SH-SY5Y (cell line): ENCODE results near the gene SPG7.

ENCODE experiments used
- GATA2 ChIP-seq: IDR thresholded peaks from 2 replicates; pipeline ENCODE4 v1.6.1; 2011; ENCODE audit warnings: mild to moderate bottlenecking, low read depth, low read length
- GATA3 ChIP-seq: IDR thresholded peaks from 2 replicates; pipeline ENCODE4 v1.6.1; 2011; ENCODE audit warnings: low read depth, mild to moderate bottlenecking, low read length, moderate library complexity

Gene SPG7

DNA sequence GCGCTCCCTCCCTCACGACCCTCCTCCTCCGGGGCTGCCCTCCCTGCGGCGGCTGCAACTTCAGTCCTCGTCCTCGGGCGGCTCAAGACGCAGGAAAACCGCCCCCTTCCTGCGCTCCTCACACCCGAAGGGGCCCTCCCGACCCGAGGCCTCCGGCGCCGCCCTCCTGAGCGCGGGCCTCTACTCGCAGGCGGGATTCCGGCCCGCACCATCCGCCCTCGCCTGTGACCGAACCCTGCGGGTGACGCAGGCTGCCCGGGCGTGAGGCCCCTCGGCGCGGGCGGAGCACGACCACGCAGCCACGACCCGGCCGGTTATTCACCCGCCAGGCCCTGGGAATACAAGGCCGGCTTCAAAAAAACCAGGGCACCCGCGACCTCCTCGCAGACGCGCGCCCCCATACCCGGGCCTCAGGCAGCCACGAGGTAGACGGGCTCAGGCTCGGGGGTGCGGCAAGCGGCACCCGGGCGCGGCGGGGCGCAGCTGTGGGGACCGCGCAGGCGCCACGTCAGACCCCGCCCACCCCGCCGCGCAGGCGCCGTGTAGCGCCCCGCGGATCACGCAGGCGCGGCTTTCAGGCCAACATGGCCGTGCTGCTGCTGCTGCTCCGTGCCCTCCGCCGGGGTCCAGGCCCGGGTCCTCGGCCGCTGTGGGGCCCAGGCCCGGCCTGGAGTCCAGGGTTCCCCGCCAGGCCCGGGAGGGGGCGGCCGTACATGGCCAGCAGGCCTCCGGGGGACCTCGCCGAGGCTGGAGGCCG lies at the start of gene SPG7:
SPG7 (plus strand) TSS at position 570 of the 757 bp plus-strand sequence; CDS start at position 585, 15 bp downstream.
- TF ChIP-seq GATA2 = no peak
- no peak for TF ChIP-seq GATA3

DNA sequence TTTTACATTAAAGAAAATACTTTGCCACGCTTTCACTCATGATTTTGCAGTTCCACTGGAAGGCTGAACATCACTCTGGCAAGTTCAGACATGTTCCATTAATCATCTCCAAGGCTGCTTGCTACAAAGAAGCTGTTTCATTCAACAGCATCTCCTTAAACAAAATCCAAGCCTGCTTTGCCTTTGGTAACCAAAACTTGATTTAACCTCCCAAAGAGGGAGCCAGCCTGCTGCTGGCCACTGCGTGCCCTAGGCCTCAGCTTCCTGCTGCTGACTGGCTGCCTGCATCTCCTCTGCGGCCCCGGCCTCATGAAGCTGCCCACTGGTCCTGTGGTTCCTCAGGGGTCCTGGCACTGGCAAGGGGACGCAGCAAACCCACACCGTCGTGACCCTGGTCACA lies 49.7 kb upstream of the SPG7 start:
- TF ChIP-seq GATA2 (no peak), GATA3 (no peak)

DNA sequence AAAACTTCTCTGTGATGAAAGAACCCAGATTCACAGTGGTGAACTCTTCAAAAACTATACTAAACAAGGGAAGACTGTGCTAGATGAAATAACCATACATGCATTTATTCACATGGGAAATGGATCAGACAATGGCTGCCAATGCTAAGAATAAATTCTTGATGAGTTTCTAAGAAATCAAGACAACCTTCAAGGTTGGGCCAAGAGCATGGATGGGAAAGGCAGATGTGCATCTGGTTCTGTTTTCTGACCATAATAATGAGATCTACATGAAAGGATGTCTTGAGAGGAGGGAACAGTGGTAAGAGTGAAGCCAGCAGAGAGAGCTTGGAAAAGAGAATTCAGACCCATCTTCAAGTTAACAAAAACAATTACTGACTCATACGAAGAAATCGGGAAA lies 49.2 kb upstream of the SPG7 start:
- TF ChIP-seq GATA2 (no peak), GATA3 (no peak)

DNA sequence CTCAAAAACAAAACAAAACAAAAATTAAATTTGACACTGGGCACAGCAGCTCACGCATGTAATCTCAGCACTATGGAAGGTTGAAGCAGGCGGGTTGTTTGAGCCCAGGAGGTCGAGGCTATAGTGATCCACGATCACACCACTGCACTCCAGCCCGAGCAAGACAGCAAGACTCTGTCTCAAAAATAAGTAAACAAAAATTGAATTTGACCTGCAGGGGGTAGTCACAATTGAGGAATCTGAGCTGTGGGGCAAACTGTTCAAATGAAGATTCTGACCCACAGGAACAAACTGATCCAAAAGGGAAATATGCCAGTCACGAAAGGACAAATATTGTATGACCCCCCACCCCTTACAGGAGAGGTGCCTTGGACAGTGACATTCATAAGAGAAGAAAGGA lies 47.6 kb upstream of the SPG7 start:
- no peak for TF ChIP-seq GATA2
- TF ChIP-seq GATA3 = no peak

GRCh38 chr16:89466920-89467319 lies 41.3 kb upstream of the SPG7 start:
- TF ChIP-seq GATA2 = no peak
- no peak for TF ChIP-seq GATA3

DNA sequence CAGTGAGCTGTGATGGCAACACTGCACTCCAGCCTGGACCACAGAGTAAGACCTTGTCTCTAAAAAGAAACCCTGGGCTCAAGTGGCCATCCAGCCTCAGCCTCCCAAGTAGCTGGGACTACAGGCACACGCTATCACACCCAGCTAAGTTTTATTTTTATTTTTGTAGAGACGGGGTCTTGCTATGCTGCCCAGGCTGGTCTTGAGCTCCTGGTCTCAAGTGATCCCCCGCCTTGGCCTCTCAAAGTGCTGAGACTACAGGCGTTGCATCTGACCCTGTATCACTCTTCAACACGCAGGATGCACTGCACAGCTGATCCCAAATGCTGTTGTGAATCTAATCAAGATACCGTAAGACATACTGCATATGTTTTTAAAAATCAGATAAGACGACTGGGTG lies 40.8 kb upstream of the SPG7 start:
- no peak for TF ChIP-seq GATA3
- no peak for TF ChIP-seq GATA2

- TF ChIP-seq GATA2 (no peak), GATA3 (no peak)
Observed at GRCh38 chr16:89472711-89473075, 35.5 kb upstream of the SPG7 start.

GRCh38 chr16:89473136-89473712 lies 35.0 kb upstream of the SPG7 start:
- TF ChIP-seq GATA2 (no peak), GATA3 (no peak)

DNA sequence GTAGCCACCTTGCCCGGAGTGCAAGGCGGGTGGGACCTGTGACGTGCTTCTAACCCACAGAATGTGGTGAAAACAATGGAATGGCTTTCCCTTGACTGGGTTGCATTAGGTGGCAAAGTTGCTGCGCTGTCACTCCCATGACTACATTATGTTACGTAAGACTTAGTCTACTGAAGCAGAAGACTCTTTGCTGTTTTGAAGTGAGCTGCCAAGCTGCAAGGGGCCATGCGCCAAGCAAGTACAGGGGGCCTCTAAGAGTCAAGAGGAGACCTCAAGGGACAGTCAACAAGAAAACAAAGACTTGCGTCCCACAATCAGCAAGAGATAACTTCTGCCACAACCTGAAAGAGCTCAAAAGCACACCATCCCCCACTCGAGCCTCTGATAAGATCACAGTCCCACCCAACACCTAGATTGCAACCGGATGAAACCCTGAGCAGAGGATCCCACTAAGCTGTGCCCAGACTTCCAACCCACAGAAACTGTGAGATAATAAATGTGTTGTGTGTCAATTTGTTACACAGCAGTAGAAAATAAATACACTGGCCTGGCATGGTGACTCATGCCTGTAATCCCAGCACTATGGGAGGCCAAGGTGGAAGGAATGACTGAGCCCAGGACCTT lies 34.3 kb upstream of the SPG7 start:
- TF ChIP-seq GATA2 (no peak), GATA3 (no peak)

DNA sequence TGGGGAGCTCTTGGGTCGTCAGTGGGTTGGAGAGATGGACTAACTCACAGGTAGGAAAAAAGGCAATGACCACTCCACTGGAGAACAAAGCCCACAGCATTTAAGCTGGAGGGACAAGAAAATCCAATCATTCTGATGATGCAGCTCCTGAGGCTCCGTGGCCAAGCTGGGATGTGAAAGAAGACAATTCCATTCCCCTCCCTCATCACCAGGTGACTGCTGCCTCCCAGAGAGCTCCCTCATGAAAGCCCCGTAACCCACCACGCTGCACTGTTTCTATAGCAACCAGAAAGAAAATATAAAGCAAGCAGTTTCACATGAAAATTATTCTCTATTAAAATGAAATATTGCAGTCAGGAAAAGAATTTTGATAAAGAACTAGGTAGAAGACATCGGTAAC lies 33.1 kb upstream of the SPG7 start:
- TF ChIP-seq GATA2 (no peak), GATA3 (no peak)

DNA sequence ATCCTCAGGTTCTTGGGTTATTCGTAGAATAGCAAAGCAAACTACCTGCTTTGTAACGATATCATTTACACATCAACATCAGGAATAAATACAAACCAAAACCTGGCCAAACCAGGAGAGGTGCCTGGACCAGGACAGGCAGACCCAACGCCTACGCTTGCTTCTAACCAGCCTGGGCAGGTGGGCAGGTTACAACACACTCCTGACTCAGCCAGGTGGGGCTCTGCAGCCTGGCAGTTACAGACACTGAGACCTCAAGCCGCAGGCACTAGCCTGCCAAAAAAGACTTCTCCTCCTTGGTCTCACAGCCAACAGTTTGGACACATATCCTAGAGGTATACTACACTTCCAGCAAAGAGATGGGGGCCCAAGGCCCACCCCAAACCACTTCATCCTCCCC lies 31.8 kb upstream of the SPG7 start:
- no peak for TF ChIP-seq GATA2
- TF ChIP-seq GATA3 = no peak

DNA sequence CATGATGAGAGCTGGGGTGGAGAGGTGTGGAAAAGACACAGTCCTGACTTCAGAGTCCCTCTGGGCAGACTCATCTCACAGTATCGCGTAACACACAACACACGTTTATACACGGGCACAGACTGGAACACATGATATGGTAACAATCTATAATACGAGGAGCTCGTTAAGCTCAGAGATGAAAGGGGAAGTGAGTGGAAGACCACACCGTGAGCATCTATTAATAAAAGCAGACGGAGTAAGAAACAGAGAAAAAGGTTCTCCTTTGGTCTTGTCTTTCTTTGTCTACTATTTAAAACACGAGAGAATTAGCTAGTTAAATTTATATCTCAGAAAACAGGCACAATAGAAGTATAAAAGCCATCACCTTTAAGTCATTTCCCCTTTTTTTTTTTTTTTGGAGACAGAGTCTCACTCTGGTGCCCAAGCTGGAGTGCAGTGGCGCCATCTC lies 31.4 kb upstream of the SPG7 start:
- TF ChIP-seq GATA3 (no peak), GATA2 (no peak)

- TF ChIP-seq GATA3 (no peak), GATA2 (no peak)
Observed at GRCh38 chr16:89478576-89479221, 29.5 kb upstream of the SPG7 start.

DNA sequence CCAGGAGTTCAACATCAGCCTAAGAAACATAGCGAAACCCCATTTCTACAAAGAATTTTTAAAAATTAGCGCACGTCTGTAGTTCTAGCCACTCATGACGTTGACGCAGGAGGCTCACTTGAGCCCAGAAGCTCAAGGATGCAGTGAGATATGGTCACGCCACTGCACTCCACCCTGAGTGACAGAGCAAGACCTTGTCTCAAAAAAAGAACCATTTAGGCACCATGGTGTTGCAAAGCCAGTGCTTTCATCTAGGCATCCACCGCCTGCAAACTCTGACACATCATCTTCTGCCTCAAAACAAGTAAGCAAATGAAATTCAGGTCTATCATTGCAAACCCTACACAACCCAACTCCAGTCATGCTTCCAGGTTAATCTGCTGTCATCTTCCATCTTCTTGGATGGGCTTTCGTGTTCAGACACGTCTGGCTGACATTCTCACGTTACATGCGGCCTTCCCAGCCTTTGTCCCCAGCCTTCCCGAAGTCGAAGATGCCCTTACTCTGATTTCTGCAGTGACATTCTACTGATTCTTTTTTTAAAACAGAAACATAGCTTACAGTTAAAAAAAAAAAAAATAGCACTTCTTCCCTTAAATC lies 26.7 kb upstream of the SPG7 start:
- TF ChIP-seq GATA3 (no peak), GATA2 (no peak)

DNA sequence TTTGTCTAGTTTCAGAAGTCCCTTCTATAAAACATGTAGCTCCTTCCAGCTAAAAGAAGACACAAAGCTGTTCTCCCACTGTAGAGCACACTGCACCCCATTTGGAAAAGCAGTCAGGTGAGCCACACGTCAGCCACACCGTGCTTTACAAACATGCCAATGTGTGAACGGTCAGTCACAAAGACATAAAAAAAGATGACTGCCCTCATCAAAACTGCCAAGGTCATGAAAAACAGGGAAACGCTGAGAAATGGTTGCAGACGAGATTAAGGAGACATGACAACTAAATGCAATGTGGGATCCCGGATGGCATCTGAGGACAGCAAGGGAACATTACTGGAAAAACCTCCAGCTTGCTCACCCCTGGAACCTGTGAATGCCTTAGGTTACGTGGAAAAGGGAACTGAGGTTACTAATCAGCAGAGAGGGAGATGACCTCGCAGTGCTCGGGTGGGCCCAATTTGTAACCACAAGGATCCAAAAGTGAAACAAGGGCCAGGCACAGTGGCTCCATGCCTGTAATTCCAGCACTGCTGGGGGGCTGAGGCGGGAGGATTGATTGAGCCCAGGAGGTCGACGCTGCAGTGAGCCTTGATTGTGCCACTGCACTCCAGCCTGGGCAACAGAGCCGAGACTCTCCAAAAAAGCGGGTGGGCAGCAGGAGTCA lies 25.9 kb upstream of the SPG7 start:
- TF ChIP-seq GATA2 = no peak
- no peak for TF ChIP-seq GATA3
